ENCODE results near the gene MADCAM1.

DNA sequence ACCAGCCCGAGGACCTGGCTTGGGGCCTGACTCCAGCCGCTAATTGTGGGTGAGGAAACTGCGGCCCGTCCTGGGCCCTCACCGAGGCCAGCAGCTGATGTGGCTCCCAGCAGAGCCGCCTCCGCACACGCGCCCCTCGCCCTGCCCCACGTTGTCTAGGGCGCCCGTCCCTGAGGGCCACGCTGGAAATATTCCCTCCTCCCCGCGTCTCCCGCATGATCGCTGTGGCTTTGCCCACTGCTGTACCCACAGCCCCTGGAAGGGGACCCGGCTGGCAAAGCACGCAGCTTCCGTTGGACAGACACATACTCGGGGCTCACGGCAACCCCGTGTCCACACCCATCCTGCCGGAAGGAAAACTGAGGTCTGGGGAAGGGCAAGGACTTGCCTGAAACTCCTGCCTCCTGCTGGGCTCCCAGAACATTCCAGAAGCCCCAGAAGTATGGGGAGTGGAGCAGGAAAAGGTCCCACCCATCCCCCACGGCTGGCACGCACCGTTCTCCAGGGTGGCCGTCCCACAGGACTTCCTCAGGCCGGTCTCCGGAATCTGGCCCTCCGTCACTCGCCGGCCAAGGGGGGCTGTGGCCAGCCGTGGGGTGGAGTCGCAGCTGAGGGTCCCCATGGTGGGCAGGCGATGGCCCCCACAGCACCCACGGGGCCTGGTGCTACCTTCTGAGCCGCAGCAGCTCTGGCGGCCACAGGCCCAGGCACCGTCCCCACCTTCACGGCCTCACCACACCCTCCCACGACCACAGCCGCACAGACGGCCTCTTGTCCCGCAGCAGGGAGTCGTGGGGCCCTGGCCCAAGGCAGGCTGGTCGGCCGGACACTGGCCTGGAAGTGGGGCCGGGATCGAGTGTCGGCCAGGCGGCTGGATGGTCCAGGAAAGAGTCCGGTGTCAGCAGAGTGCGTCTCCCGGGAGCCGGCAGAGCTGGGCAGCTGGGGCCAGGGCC, 21.9 kb upstream of the MADCAM1 start:
- no peak for TF ChIP-seq POLR2A (IDR thresholded peaks at IDR 0.05)
- TF ChIP-seq, protein P1, sequence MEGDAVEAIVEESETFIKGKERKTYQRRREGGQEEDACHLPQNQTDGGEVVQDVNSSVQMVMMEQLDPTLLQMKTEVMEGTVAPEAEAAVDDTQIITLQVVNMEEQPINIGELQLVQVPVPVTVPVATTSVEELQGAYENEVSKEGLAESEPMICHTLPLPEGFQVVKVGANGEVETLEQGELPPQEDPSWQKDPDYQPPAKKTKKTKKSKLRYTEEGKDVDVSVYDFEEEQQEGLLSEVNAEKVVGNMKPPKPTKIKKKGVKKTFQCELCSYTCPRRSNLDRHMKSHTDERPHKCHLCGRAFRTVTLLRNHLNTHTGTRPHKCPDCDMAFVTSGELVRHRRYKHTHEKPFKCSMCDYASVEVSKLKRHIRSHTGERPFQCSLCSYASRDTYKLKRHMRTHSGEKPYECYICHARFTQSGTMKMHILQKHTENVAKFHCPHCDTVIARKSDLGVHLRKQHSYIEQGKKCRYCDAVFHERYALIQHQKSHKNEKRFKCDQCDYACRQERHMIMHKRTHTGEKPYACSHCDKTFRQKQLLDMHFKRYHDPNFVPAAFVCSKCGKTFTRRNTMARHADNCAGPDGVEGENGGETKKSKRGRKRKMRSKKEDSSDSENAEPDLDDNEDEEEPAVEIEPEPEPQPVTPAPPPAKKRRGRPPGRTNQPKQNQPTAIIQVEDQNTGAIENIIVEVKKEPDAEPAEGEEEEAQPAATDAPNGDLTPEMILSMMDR (IDR thresholded peaks at IDR 0.05 in 8 of 11, conservative IDR thresholded peaks at IDR 0.05 in 3 of 11) = peak in 2 of 11 experiments; percentile 23 to 29

Data from spleen (tissue), 7 donors.